VCaP (cell line): ENCODE measurements around the gene GOLPH3L.
"Not testable (repeated sequence)": the region's sequence is repeated elsewhere in the genome, so short reads cannot be mapped to it uniquely, and the experiment has no call there.

ENCODE experiments used
- H3K27ac ChIP-seq: fragments of 450-650 bp; 2 replicates; pipeline ENCODE4 v1.5.1; 2017
- TF ChIP-seq, protein P1 (sequence below): fragments of 450-650 bp; conservative IDR thresholded peaks from 2 replicates; pipeline ENCODE4 v1.5.1; 2017; ENCODE audit warnings: mild to moderate bottlenecking, moderate library complexity

The GOLPH3L gene

DNA sequence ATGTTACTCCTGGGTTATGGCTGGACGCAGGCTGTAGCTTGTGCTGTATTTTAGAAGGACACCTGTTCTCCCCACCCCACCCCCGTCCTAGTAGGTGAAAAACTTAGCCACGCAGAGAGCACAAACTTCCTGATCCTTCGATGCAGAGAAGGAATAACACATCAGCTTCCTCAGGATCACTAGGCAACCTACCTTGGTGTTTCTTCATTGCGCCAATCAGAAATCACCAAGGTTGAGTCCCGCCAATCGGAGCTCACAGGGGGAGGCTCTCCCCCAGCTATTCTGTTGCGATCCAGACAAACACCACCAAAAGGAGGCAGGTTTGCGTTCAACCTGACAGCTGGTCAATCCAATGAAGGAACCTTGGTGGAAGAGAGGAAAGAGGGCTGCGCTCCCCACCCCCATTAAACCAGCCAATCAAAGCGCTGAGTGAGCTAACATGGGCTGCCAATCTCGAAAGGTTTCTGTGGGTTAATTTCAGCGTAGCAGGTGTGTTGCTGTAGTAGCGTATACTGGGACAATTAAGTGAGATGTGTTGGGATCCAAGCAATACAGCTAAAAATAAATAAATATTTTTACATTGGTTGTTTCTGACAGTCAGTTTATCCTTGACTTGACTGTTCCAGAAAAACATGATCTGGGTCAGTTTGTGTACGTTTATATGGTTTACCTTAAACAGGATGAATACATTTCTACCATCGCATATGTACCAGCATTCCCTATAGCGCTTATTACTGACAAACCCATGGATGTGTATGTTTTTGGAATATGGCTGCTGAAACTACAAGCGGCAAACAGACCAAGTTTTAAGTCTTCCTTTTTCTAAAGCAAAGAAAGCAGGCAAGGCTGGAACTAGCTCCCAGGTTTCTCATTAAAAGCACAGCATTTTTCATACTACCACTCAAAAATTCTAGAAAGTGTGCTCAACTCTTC, at the start of gene GOLPH3L:
TSS of gene GOLPH3L (minus strand) at position 160 of the 933 bp plus-strand sequence. CDS start 2,316 bp downstream, outside the sequence.
- H3K27ac ChIP-seq: peak within 1 kb of the TSS; percentile 66
- TF ChIP-seq, protein P1, sequence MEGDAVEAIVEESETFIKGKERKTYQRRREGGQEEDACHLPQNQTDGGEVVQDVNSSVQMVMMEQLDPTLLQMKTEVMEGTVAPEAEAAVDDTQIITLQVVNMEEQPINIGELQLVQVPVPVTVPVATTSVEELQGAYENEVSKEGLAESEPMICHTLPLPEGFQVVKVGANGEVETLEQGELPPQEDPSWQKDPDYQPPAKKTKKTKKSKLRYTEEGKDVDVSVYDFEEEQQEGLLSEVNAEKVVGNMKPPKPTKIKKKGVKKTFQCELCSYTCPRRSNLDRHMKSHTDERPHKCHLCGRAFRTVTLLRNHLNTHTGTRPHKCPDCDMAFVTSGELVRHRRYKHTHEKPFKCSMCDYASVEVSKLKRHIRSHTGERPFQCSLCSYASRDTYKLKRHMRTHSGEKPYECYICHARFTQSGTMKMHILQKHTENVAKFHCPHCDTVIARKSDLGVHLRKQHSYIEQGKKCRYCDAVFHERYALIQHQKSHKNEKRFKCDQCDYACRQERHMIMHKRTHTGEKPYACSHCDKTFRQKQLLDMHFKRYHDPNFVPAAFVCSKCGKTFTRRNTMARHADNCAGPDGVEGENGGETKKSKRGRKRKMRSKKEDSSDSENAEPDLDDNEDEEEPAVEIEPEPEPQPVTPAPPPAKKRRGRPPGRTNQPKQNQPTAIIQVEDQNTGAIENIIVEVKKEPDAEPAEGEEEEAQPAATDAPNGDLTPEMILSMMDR: no peak

DNA sequence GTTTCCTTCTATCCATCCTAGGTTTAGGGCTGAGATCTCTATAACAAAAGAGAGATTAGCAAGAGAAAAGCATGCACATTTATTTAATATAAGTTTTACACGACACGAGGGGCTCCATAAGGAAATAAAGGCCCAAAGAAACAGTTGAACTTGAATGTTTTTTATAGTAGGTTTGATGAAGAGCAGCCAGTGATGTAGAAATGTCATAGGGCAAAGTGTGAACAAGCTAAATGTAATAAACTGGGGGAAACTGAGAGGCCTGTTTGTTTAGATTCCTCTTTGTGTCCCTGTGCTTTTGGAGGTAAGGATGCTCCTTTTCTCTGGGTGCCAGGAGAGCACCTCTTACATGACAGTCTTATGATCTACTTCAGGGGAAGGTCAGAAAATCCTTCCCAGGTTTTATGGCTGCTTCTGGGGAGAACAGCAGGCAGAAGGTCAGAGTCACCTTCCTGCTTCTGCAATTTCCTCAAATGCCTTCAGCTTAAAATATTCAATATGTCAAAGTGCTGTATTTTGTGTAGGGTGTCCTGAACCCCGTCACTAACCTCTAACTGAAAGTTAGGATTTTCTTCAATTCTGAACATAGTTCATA, 33.3 kb upstream of the GOLPH3L start:
- TF ChIP-seq, protein P1: no peak
- no peak overlapping the region for H3K27ac ChIP-seq

DNA sequence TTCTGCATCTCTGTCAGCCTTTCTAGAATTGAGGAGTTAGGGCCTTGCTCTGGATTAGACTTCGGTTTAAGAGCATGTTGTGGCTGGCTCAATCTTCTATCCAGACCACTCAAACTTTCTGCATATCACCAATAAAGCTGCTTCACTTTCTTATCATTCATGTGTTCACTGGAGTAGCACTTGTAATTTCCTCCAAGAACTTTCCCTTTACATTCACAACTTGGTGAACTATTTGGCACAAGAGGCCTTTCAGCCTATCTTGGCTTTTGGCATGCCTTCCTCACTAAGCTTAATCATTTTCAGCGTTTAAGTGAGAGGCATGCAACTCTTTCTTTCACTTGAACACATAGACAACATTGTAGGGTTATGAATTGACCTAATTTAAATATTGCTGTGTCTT, 27.4 kb upstream of the GOLPH3L start:
- no peak overlapping the region for H3K27ac ChIP-seq
- TF ChIP-seq, protein P1: no peak

DNA sequence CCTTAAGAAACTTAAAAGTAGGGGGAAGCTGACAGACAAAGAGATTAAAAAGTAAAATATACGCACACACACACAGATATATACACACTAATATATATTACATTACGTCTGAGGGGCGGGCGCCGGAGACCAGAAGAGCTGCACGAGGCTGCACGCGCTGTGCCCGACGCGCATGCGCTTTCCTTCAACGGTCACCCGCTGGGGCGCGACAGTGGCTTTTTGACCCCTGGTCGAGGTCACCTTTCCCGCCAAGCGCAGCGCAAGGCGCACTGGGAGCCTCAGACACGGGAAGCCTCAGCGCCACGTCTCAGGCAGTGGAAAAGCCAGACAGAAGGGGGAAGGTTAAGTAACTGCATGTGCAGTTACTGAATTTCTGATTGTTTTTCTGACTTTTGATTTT, 23.7 kb upstream of the GOLPH3L start, which contains the start of gene HORMAD1:
TSS of gene HORMAD1 (minus strand) at position 193 of the 400 bp plus-strand sequence. CDS start 1,390 bp downstream, outside the sequence.
- TF ChIP-seq, protein P1: no peak
- no peak within 1 kb of the TSS for H3K27ac ChIP-seq

DNA sequence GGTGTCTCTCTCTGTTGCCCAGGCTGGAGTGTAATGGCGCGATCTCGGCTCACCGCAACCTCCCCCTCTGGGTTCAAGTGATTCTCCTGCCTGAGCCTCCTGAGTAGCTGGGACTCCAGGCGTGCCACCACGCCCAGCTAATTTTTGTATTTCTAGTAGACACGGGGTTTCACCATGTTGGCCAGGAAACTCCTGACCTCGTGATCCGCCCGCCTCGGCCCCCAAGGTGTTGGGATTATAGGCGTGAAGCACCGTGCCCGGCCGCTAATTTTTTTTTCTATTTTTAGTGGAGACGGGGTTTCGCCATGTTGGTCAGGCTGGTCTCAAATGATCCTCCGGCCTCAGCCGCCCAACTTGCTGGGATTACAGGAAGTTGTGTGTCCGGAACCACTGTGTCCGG, 23.1 kb upstream of the GOLPH3L start:
- H3K27ac ChIP-seq: no peak overlapping the region
- TF ChIP-seq, protein P1: no peak

DNA sequence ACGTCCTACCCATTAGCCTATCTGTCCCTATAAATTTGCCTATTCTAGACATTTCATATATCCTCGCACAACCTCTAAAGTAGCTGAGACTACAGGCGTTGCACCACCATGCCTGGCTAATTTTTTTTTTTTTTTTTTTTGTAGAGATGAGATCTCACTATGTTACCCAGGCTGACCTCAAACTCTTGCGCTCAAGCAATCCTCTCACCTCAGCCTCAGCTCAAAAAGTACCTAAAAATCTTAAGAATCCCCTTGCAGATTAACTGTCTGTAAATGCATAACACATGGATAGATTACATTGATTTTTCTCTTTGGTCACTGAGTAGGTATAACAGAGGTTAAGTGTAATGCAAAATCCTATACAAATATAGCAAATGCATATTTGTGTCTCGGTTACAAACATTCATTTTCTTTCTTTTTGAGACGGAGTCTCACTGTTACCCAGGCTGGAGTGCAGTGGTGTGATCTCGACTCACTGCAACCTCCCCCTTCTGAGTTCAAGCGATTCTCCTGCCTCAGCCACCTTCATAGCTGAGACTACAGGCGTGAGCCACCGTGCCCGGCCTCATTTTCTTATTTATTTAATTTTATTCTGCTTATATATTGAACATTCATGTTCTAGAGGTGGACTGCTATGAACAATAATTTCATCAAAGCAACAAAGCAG, 21.4 kb upstream of the GOLPH3L start:
- no peak overlapping the region for H3K27ac ChIP-seq
- TF ChIP-seq, protein P1: no peak

DNA sequence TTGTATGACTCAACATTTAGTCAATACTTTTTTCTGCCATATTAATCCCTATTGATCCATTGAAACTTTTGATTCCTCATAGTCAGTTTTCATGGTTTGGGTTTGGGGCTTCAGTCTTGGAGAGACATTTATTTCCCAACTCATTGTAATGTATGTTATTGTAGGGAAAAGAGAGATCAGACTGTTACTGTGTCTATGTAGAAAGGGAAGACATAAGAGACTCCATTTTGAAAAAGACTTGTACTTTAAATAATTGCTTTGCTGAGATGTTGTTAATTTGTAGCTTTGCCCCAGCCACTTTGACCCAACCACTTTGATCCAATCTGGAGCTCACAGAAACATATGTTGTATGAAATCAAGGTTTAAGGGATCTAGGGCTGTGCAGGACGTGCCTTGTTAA, 12.1 kb upstream of the GOLPH3L start:
- H3K27ac ChIP-seq: not testable (repeated sequence)
